NCI-H187 treated with DMSO at 0.1 percent for 48 hours (cell line): ENCODE data around the gene CYP2W1.
"Not testable (repeated sequence)": the region's sequence is repeated elsewhere in the genome, so short reads cannot be mapped to it uniquely, and the experiment has no call there.

Source experiments
- DNase-seq: peaks from one replicate; lab custom pipeline; 2025; lab: John Stamatoyannopoulos, UW

Gene CYP2W1

GRCh38 chr7:1028775-1029636, 46.0 kb downstream of the CYP2W1 start:
- no peak for DNase-seq

GRCh38 chr7:1029637-1030443, 46.9 kb downstream of the CYP2W1 start:
- no peak for DNase-seq

- no peak for DNase-seq
These were observed 47.6 kb downstream of the CYP2W1 start for GRCh38 chr7:1030444-1031070.

- DNase-seq, result no peak
These were observed 48.9 kb downstream of the CYP2W1 start for GRCh38 chr7:1031716-1032455.

GRCh38 chr7:1032536-1033181, 49.7 kb downstream of the CYP2W1 start:
- no peak for DNase-seq

- DNase-seq, result no peak
These were observed 50.7 kb downstream of the CYP2W1 start for GRCh38 chr7:1033546-1034145.

- not testable (repeated sequence) for DNase-seq
These were observed 51.8 kb downstream of the CYP2W1 start for GRCh38 chr7:1034769-1035168.

- not testable (repeated sequence) for DNase-seq
These were observed 53.4 kb downstream of the CYP2W1 start for GRCh38 chr7:1036164-1036928.
